ENCODE measurements around the gene GAS2L1.

Gene GAS2L1

GRCh38 chr22:29325356-29325755 lies 18.9 kb downstream of the GAS2L1 start:
- Histone ChIP-seq H3K27ac (no peak overlapping the region), H3K4me3 (no peak overlapping the region), H3K9me3 (ENCODE audit: low read depth, low read length) (no peaks in the 10 kb centered on the region), H3K36me3 (ENCODE audit: insufficient read depth, low read length) (no peaks in the 10 kb centered on the region; the same call in 1 of the 2 replicates), H3K9ac (ENCODE audit: insufficient read length) (no peak overlapping the region)
- DNase-seq (ENCODE audit: low read depth, low spot score), result no peak
- TF ChIP-seq POLR2AphosphoS5 (IDR thresholded peaks at IDR 0.05; ENCODE audit: borderline replicate concordance, low read depth, low read length), result no peak
- no peak for TF ChIP-seq FOXP2 (optimal IDR thresholded peaks at IDR 0.05; ENCODE audit: control extremely low read depth, extremely low read length, insufficient read depth)
- TF ChIP-seq EZH2 (IDR thresholded peaks at IDR 0.05), result no peak

GRCh38 chr22:29325785-29326315 lies 19.4 kb downstream of the GAS2L1 start:
- Histone ChIP-seq H3K4me3 (no peak overlapping the region), H3K9ac (ENCODE audit: insufficient read length) (no peak overlapping the region), H3K36me3 (ENCODE audit: insufficient read depth, low read length) (no peaks in the 10 kb centered on the region; the same call in 1 of the 2 replicates), H3K27ac (no peak overlapping the region), H3K9me3 (ENCODE audit: low read depth, low read length) (no peaks in the 10 kb centered on the region)
- no peak for DNase-seq (ENCODE audit: low read depth, low spot score)
- TF ChIP-seq POLR2AphosphoS5 (IDR thresholded peaks at IDR 0.05; ENCODE audit: borderline replicate concordance, low read depth, low read length) (no peak), EZH2 (IDR thresholded peaks at IDR 0.05) (no peak), FOXP2 (optimal IDR thresholded peaks at IDR 0.05; ENCODE audit: control extremely low read depth, extremely low read length, insufficient read depth) (no peak)

DNA sequence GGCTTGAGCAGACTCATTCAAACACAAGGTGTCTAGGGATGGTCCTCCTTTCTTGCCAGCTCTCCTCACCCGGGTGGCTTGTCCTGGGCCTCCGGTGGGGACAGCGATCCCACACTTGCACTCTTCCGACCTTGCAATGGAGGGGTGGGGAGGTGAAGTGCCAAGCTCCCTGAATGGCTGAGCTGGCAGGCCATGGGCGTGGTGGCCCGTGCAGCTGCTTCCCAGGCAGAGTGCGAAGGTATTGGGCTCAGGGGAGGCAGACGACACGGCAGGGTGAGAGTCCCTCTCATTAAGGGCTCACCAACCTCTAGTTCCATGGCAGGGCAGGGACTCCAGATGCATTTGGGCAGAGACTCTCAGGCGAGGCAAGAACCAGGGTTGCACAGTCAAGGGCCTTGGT lies 20.0 kb downstream of the GAS2L1 start:
- DNase-seq (ENCODE audit: low read depth, low spot score), result no peak

DNA sequence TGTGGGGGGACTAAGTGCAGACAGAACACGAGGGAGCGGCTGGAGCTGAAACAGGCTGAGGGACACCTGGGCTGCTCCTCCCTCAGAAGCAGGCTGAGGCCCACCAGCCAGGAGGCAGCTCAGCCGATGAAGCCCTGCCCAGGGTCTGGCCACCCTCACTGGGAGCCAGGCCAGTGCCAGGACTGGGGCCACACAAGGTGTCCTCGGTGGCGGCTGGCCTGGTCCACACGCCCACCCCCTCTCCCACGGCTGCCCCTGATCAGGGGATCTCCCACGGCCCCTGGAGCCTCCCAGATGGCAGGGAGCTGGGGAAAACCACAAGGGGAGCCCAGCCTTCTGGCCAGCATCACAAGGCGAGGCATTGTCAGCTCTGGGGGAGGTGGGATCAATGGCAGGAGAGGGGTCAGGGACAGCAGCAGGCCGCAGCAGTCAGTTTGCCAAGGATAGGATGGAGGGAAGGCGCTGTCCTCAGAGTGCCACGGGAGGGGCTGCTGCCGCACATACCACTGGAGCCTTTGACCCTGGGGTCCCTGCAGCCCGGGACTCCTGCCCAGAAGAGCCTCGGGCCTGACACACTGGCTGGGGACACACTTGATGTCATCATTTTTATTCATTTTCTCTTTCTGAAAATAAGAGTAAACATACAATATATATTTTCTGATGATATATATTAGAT lies 20.8 kb downstream of the GAS2L1 start:
- no peaks in the 10 kb centered on the region; the same call in 1 of the 2 replicates for H3K36me3 ChIP-seq (ENCODE audit: insufficient read depth, low read length)
- no peak overlapping the region for H3K9ac ChIP-seq (ENCODE audit: insufficient read length)
- no peak for TF ChIP-seq FOXP2 (optimal IDR thresholded peaks at IDR 0.05; ENCODE audit: control extremely low read depth, extremely low read length, insufficient read depth)
- H3K9me3 ChIP-seq (ENCODE audit: low read depth, low read length), result no peaks in the 10 kb centered on the region
- no peak for DNase-seq (ENCODE audit: low read depth, low spot score)
- H3K27ac ChIP-seq, result no peak overlapping the region
- no peak overlapping the region for H3K4me3 ChIP-seq

More for the DNA sequence above, 20.0 kb downstream of the GAS2L1 start:
- Histone ChIP-seq H3K36me3 (ENCODE audit: insufficient read depth, low read length) (no peaks in the 10 kb centered on the region; the same call in 1 of the 2 replicates), H3K4me3 (no peak overlapping the region), H3K9me3 (ENCODE audit: low read depth, low read length) (no peaks in the 10 kb centered on the region), H3K9ac (ENCODE audit: insufficient read length) (no peak overlapping the region), H3K27ac (no peak overlapping the region)
- TF ChIP-seq FOXP2 (optimal IDR thresholded peaks at IDR 0.05; ENCODE audit: control extremely low read depth, extremely low read length, insufficient read depth), result no peak

DNA sequence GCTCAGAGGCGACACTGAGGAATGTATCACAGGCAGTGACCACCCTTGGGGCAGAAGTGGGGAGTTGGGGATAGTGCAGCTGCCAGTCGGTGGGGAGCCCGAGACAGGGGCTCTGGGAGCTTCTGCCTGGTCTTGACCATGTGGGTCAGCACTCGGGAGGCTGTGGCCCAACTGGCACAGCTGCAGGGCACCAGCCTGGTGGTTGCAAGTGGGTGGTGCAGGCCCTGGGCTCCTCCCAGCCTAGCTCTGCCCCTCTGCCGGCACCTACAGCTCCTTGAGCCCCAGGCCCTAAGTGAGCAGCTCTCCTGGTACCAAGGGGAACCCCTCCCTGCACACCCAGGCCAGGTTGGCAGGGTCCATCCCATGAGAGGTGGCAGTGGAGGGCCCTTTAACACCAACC lies 21.6 kb downstream of the GAS2L1 start:
- Histone ChIP-seq H3K4me3 (no peak overlapping the region), H3K9me3 (ENCODE audit: low read depth, low read length) (no peaks in the 10 kb centered on the region), H3K9ac (ENCODE audit: insufficient read length) (no peak overlapping the region), H3K27ac (no peak overlapping the region), H3K36me3 (ENCODE audit: insufficient read depth, low read length) (no peaks in the 10 kb centered on the region; the same call in 1 of the 2 replicates)
- no peak for DNase-seq (ENCODE audit: low read depth, low spot score)
- TF ChIP-seq EZH2 (IDR thresholded peaks at IDR 0.05), result no peak
- no peak for TF ChIP-seq FOXP2 (optimal IDR thresholded peaks at IDR 0.05; ENCODE audit: control extremely low read depth, extremely low read length, insufficient read depth)
- TF ChIP-seq POLR2AphosphoS5 (IDR thresholded peaks at IDR 0.05; ENCODE audit: borderline replicate concordance, low read depth, low read length), result no peak

GRCh38 chr22:29328566-29329500 lies 22.4 kb downstream of the GAS2L1 start:
- DNase-seq (ENCODE audit: low read depth, low spot score), result no peak
- H3K4me3 ChIP-seq, result no peak overlapping the region
- no peak overlapping the region for H3K27ac ChIP-seq
- no peak for TF ChIP-seq EZH2 (IDR thresholded peaks at IDR 0.05)
- TF ChIP-seq POLR2AphosphoS5 (IDR thresholded peaks at IDR 0.05; ENCODE audit: borderline replicate concordance, low read depth, low read length), result no peak
- TF ChIP-seq FOXP2 (optimal IDR thresholded peaks at IDR 0.05; ENCODE audit: control extremely low read depth, extremely low read length, insufficient read depth), result no peak
- no peak overlapping the region for H3K9ac ChIP-seq (ENCODE audit: insufficient read length)
- no peaks in the 10 kb centered on the region for H3K9me3 ChIP-seq (ENCODE audit: low read depth, low read length)
- H3K36me3 ChIP-seq (ENCODE audit: insufficient read depth, low read length), result no peaks in the 10 kb centered on the region; the same call in 1 of the 2 replicates

DNA sequence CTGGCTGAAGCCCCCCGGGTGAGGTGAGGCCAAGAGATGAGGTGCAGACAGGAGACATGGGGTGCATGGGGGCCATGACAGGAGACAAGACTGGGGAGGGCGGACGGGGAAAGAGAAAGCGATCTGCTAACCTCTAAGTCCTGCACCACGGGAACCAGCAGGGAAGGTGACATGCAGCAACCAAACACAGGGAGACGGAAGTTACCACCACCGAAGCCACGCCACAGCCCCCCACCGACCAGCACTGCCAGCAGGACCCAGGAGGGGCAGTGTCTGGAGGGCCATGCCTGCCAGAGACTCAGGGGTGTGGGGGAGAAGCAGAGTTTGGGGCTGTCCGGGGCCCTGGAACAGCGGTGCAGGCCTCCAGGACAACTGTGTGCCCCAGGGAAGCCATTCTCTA lies 23.1 kb downstream of the GAS2L1 start:
- no peaks in the 10 kb centered on the region for H3K9me3 ChIP-seq (ENCODE audit: low read depth, low read length)
- no peak for DNase-seq (ENCODE audit: low read depth, low spot score)
- no peak overlapping the region for H3K27ac ChIP-seq
- H3K4me3 ChIP-seq, result no peak overlapping the region
- H3K36me3 ChIP-seq (ENCODE audit: insufficient read depth, low read length), result no peaks in the 10 kb centered on the region; the same call in 1 of the 2 replicates
- no peak for TF ChIP-seq EZH2 (IDR thresholded peaks at IDR 0.05)
- no peak for TF ChIP-seq POLR2AphosphoS5 (IDR thresholded peaks at IDR 0.05; ENCODE audit: borderline replicate concordance, low read depth, low read length)
- no peak for TF ChIP-seq FOXP2 (optimal IDR thresholded peaks at IDR 0.05; ENCODE audit: control extremely low read depth, extremely low read length, insufficient read depth)
- H3K9ac ChIP-seq (ENCODE audit: insufficient read length), result no peak overlapping the region

GRCh38 chr22:29330291-29330690 lies 23.8 kb downstream of the GAS2L1 start:
- H3K9me3 ChIP-seq (ENCODE audit: low read depth, low read length), result no peaks in the 10 kb centered on the region
- no peak overlapping the region for H3K27ac ChIP-seq
- no peak for TF ChIP-seq FOXP2 (optimal IDR thresholded peaks at IDR 0.05; ENCODE audit: control extremely low read depth, extremely low read length, insufficient read depth)
- TF ChIP-seq POLR2AphosphoS5 (IDR thresholded peaks at IDR 0.05; ENCODE audit: borderline replicate concordance, low read depth, low read length), result no peak
- TF ChIP-seq EZH2 (IDR thresholded peaks at IDR 0.05), result no peak
- DNase-seq (ENCODE audit: low read depth, low spot score), result no peak
- no peak overlapping the region for H3K4me3 ChIP-seq
- H3K36me3 ChIP-seq (ENCODE audit: insufficient read depth, low read length), result no peaks in the 10 kb centered on the region; the same call in 1 of the 2 replicates
- no peak overlapping the region for H3K9ac ChIP-seq (ENCODE audit: insufficient read length)
